ENCODE measurements around the gene PADI3.

- TF ChIP-seq CTCF (IDR thresholded peaks at IDR 0.05) (no peak), EP300 (IDR thresholded peaks at IDR 0.05; ENCODE audit: low read depth) (no peak), POLR2AphosphoS5 (IDR thresholded peaks at IDR 0.05) (no peak), POLR2A (IDR thresholded peaks at IDR 0.05) (no peak)
These were observed 33.4 kb upstream of the PADI3 start for GRCh38 chr1:17215545-17215890.
